Testis (tissue), 5 donors: ENCODE data around the gene ZSCAN12. TPM values are rescaled to one million over a fixed set of nuclear protein-coding genes. Genes with fewer than 3 reads are reported as not detected.
"Not testable (repeated sequence)": the region's sequence is repeated elsewhere in the genome, so short reads cannot be mapped to it uniquely, and the experiment has no call there.

Experiments
- DNase-seq: peaks from one replicate; pipeline ENCODE4 v3.0.0-alpha.2; 2019
- H3K27ac ChIP-seq, 2 donors: fragments of 200-600 bp; sonication (generic); one replicate each; pipeline ENCODE4 v1.5.1; 2019
- H3K27me3 ChIP-seq: fragments of 200-600 bp; sonication (generic); one replicate; pipeline ENCODE4 v1.5.1; 2019
- H3K36me3 ChIP-seq: fragments of 200-600 bp; sonication (generic); one replicate; pipeline ENCODE4 v1.5.1; 2017; ENCODE audit warnings: low read depth; ENCODE audit errors: missing control alignments
- H3K4me1 ChIP-seq: fragments of 200-600 bp; sonication (generic); one replicate; pipeline ENCODE4 v1.5.1; 2019
- H3K4me3 ChIP-seq, 2 donors: fragments of 200-600 bp; sonication (generic); one replicate each; pipeline ENCODE4 v1.5.1; 2017 to 2019
- H3K9me3 ChIP-seq: fragments of 200-600 bp; sonication (generic); one replicate; pipeline ENCODE4 v1.5.1; 2017
- POLR2A ChIP-seq: fragments of 450-650 bp; IDR thresholded peaks from one replicate; pipeline ENCODE4 v1.6.1; 2017; ENCODE audit warnings: antibody characterized with exemption, mild to moderate bottlenecking, moderate library complexity
- WGBS, 2 donors: methylation state at CpG; one replicate each; pipeline ENCODE4 v1.1.5; 2018; 5-methylcytosine and 5-hydroxymethylcytosine counted together
- intact Hi-C: fragments of 100-400 bp; cut with DNase I; formaldehyde crosslinking; loops from one replicate; pipeline ENCODE4 v1.15.1; 2023; ENCODE audit warnings: low total_unique reads
- long read RNA-seq, 2 donors: transcript quantifications; one replicate each; lab custom pipeline, GENCODE V29; 2026
- polyA plus RNA-seq: library from polyadenylated mRNA; stranded (reverse); fragments of 350-450 nt; fragmentation: Illumina TruSeq; extraction: RNeasy Lipid Tissue Mini Kit (QIAGEN cat#74804); gene quantifications from one replicate; pipeline ENCODE4 v1.2.3, GENCODE V29; 2014; ENCODE audit warnings: low read depth, low replicate concordance; ENCODE audit not compliant: insufficient read depth
- total RNA-seq, 2 donors: library from RNA; depleted of rRNA; stranded (reverse); fragments of >200 nt; gene quantifications; one replicate each; pipeline ENCODE4 v1.2.3, GENCODE V29; 2016
- TF ChIP-seq, protein P1 (sequence below), 3 experiments: fragments of 450-650 bp in 2 of 3; fragments of 200-600 bp in 1 of 3; sonication (generic) in 1 of 3; IDR thresholded peaks; one replicate each; pipeline ENCODE4 v1.5.1; 2016 to 2019; ENCODE audit warnings: antibody characterized with exemption in 3 of 3, mild to moderate bottlenecking in 2 of 3, moderate library complexity in 1 of 3

The ZSCAN12 gene
- total RNA-seq: 10 to 100 TPM; 12.2 to 12.3 TPM
- polyA plus RNA-seq: 7.0 TPM
- long read RNA-seq, donor 1: 0 reads
- long read RNA-seq, donor 2, partial matches to known transcripts: 0 of 1 reads
- long read RNA-seq, donor 2, other reads (novel, unspliced or antisense): 0 of 1 reads

DNA sequence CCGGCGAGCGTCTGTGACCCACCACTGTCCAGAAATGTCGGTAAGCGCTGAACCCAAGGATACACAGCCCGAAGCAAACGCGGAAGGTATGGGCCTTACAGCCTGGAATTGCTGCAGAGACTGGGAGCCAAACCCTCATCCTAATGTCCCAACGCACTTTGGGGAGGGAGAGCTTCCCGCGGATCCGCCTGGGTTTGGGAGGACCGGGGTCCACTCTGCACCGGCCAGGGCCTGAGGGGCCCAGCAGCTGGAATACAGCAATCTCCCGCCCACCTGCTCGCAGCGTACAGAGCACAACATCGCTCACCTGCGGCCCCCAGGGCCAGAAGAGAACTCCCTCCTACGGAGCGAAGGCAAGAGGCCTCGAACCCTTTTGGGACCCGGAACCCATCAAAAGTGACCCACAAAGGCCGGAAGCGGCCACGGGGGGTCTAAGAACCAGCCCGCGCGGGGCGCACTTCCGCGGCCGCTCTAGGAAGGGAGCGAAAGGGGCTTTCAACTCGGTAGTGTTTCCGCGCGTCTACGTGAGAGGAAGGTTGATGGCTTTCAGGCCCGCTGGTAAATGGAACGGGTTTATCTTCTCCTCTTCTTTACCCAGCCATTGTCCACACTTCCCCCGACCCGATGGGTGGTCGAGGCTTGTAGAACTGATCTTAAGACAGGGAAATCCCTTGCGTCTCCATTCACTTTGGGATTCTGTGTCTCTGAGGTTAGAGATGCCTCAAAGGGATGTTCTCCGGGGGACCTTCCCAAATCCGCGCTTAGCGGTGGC lies at the start of gene ZSCAN12:
Gene ZSCAN12 (minus strand): TSS at position 398 of the 772 bp plus-strand sequence. CDS start 1,342 bp downstream, outside the sequence.
- DNase-seq: peak; percentile 93
- intact Hi-C loops: no loop called here

DNA sequence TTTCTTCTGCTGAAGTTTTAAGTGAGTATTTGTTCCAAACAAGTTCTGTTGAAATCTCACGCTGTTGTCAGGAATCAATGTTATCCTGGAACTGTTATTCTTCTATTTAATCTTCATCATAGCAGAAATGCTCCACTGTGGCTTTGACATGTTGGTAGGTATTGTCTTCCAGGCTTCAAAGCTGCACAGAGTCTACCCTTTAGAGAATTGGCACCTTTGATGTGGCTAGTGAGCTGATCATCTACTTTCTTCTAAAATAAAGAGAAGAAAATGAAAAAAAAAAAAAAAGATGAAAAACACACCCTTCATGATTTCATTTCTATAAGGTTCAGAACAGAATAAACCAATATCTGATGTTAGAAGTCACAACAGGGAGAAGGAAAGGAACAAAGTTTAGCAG lies 49.5 kb upstream of the ZSCAN12 start:
- intact Hi-C loops: no loop called here
- Histone ChIP-seq H3K27me3 (no peaks in the 10 kb centered on the region), H3K4me1 (no peaks in the 10 kb centered on the region), H3K27ac (no peak overlapping the region), H3K4me3 (no peak overlapping the region), H3K36me3 (no peaks in the 10 kb centered on the region), H3K9me3 (no peaks in the 10 kb centered on the region)
- TF ChIP-seq, protein P1, sequence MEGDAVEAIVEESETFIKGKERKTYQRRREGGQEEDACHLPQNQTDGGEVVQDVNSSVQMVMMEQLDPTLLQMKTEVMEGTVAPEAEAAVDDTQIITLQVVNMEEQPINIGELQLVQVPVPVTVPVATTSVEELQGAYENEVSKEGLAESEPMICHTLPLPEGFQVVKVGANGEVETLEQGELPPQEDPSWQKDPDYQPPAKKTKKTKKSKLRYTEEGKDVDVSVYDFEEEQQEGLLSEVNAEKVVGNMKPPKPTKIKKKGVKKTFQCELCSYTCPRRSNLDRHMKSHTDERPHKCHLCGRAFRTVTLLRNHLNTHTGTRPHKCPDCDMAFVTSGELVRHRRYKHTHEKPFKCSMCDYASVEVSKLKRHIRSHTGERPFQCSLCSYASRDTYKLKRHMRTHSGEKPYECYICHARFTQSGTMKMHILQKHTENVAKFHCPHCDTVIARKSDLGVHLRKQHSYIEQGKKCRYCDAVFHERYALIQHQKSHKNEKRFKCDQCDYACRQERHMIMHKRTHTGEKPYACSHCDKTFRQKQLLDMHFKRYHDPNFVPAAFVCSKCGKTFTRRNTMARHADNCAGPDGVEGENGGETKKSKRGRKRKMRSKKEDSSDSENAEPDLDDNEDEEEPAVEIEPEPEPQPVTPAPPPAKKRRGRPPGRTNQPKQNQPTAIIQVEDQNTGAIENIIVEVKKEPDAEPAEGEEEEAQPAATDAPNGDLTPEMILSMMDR (IDR thresholded peaks at IDR 0.05): no peak
- no peak for TF ChIP-seq POLR2A
- 94 to 100% methylated on average over 1 of the region's 1 CpG for WGBS, 2 donors
- DNase-seq: no peak

More for the DNA sequence above, at the start of gene ZSCAN12:
- no peaks in the 10 kb centered on the region for H3K27me3 ChIP-seq
- H3K9me3 ChIP-seq: no peaks in the 10 kb centered on the region
- peaks cover 3% of the 10 kb centered on the region for H3K4me1 ChIP-seq
- H3K4me3 ChIP-seq: peak within 1 kb of the TSS; percentile 78 to 82
- peak within 1 kb of the TSS; percentile 57 to 73 for H3K27ac ChIP-seq
- no peaks in the 10 kb centered on the region for H3K36me3 ChIP-seq
- no peak for TF ChIP-seq POLR2A
- TF ChIP-seq, protein P1 (IDR thresholded peaks at IDR 0.05): peak in 2 of 3 experiments; percentile 32 to 38
- WGBS, 2 donors: 0 to 1% methylated on average over 22 to 48 of the region's 49 CpGs

DNA sequence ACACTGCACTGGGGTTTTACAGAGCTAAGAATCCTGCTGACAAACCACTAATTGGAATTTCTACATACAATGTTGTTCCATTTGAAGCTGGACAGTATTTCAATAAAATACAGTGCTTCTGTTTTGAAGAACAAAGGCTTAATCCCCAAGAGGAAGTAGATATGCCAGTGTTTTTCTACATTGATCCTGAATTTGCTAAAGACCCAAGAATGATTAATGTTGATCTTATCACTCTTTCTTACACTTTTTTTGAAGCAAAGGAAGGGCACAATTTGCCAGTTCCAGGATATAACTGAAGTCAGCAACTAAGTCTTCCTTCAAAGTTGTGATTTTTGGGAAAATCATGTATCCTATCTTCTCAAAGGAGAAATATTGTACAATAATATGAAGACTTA lies 48.0 kb upstream of the ZSCAN12 start:
- H3K27ac ChIP-seq, intact Hi-C loops, H3K9me3 ChIP-seq, H3K36me3 ChIP-seq, H3K4me1 ChIP-seq, DNase-seq, H3K27me3 ChIP-seq: not testable (repeated sequence)
- H3K4me3 ChIP-seq: peak overlapping the region in 1 of 2 donors; percentile 58

DNA sequence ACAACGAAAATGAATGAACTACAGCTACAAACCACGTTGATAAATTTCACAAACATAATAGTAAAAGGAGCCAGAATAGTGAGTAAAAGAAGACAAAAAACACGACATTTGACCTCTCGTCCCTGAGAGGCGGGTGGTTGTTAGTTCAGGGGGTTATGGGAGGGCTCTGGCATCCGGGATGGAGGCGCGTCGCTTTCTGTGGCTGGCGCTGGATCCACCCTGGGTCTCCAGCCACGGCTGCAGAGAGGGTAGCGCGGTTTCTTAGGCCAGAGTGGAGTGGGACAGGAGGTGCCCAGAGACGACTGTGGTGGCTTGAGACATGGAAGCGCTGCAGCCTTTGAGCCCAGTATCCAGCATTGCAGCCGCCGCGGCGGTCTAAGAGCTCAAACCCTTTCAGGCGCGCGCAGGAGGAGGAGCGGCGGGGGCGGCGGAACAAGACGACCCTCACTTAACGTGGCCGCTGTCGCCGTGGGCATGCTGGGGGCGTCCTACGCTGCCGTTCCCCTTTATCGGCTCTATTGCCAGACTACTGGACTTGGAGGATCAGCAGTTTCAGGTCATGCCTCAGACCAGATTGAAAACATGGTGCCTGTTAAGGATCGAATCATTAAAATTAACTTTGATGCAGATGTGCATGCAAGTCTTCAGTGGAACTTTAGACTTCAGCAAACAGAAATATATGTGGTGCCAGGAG lies 47.4 kb upstream of the ZSCAN12 start:
- intact Hi-C loops: no loop called here
- WGBS, 2 donors: 0 to 1% methylated on average over 14 to 36 of the region's 36 CpGs
- peak; percentile 42 for DNase-seq
- Histone ChIP-seq H3K4me1 (no peaks in the 10 kb centered on the region), H3K27me3 (no peaks in the 10 kb centered on the region), H3K4me3 (peak overlapping the region; percentile 19 to 58), H3K36me3 (no peaks in the 10 kb centered on the region), H3K9me3 (no peaks in the 10 kb centered on the region), H3K27ac (no peak overlapping the region)
- TF ChIP-seq, protein P1 (IDR thresholded peaks at IDR 0.05): no peak
- no peak for TF ChIP-seq POLR2A

DNA sequence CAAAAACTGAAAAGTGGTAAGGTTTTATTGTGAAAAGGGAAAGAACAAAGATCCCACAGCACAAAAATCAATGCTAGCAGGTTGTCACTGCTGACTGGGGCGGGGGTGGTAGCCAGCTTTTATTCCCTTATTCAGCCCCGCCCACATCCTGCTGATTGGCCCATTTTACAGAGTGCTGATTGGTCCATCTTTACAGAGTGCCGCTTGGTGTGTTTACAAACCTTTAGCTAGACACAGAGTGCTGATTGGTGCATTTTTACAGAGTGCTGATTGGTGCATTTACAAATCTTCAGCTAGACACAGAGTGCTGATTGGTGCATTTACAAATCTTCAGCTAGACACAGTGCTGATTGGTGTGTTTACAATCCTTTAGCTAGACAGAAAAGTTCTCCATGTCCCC lies 45.2 kb upstream of the ZSCAN12 start:
- 84% methylated on average over 3 of the region's 3 CpGs for WGBS, 2 donors
- H3K9me3 ChIP-seq, H3K27me3 ChIP-seq, H3K27ac ChIP-seq, H3K36me3 ChIP-seq, intact Hi-C loops, H3K4me1 ChIP-seq: not testable (repeated sequence)
- peak; percentile 75 for DNase-seq
- peak overlapping the region in 1 of 2 donors; percentile 70 for H3K4me3 ChIP-seq
